H1 (cell line): ENCODE measurements around the gene TSSC4. TPM values are rescaled to one million over a fixed set of nuclear protein-coding genes. Genes with fewer than 3 reads are reported as not detected.

ENCODE experiments used
- CBX5 ChIP-seq: fragments of 300-800, 300-1000 bp; sonication (generic); IDR thresholded peaks from 2 replicates; pipeline ENCODE4 v1.7.1; 2016; ENCODE audit warnings: antibody characterized with exemption, low read length, low read depth
- EZH2 ChIP-seq: fragments of 200-600 bp; sonication (generic); IDR thresholded peaks from 2 replicates; pipeline ENCODE4 v1.7.1; 2012; ENCODE audit warnings: low read depth, mild to moderate bottlenecking, moderate library complexity, low read length, inconsistent platforms; ENCODE audit not compliant: severe bottlenecking
- KDM4A ChIP-seq: IDR thresholded peaks from one replicate; pipeline ENCODE4 v1.7.1; 2012; ENCODE audit warnings: low read depth, mild to moderate bottlenecking, moderate library complexity, low read length, inconsistent platforms; ENCODE audit not compliant: severe bottlenecking
- PHF8 ChIP-seq: fragments of 200-600 bp; sonication (generic); conservative IDR thresholded peaks from 2 replicates; pipeline ENCODE4 v1.7.1; 2012; ENCODE audit warnings: low read depth, mild to moderate bottlenecking, inconsistent platforms, low read length, moderate library complexity
- POLR2AphosphoS5 ChIP-seq: IDR thresholded peaks from 2 replicates; pipeline ENCODE4 v1.6.1; 2011; ENCODE audit warnings: low read depth, low read length
- SIX5 ChIP-seq: IDR thresholded peaks from 2 replicates; pipeline ENCODE4 v1.6.1; 2011; ENCODE audit warnings: mild to moderate bottlenecking, low read depth, low read length
- SUZ12 ChIP-seq: fragments of 200-600 bp; sonication (generic); IDR thresholded peaks from 2 replicates; pipeline ENCODE4 v1.6.1; 2012; ENCODE audit warnings: mild to moderate bottlenecking, inconsistent platforms, low read length, moderate library complexity, mixed read lengths
- TAF1 ChIP-seq: IDR thresholded peaks from 2 replicates; pipeline ENCODE4 v1.6.1; 2011; ENCODE audit warnings: mild to moderate bottlenecking, low read depth, low read length
- TAF7 ChIP-seq: optimal IDR thresholded peaks from 2 replicates; pipeline ENCODE3; 2011; ENCODE audit warnings: low read depth, mild to moderate bottlenecking, inconsistent platforms, low read length, moderate library complexity, borderline replicate concordance
- TBP ChIP-seq: IDR thresholded peaks from 2 replicates; pipeline ENCODE4 v1.6.1; 2011; ENCODE audit warnings: low read depth, low read length, improper control_type of control experiment
- polyA plus RNA-seq, 7 experiments: library from polyadenylated mRNA; depleted of rRNA in 3 of 7; stranded (reverse) in 5 of 7; unstranded in 2 of 7; fragments of >200 nt in 5 of 7; fragments of 200-250 nt in 2 of 7; gene quantifications; 1 replicate in 5 of 7; 2 replicates in 1 of 7; 4 replicates in 1 of 7; pipeline versions ENCODE4 v1.2.1 to v1.2.3, GENCODE V29; 2011 to 2013; ENCODE audit warnings: missing spikeins in 2 of 7, mixed read lengths in 2 of 7
- total RNA-seq: library from RNA; stranded (reverse); fragmentation: NEBNext Ultra II Directional; extraction: Animal tissue kit (Norgen Biotek cat#: 25700); gene quantifications from 2 replicates; pipeline ENCODE4 v1.2.1, GENCODE V29; 2021

TSSC4 gene
- total and polyA plus RNA-seq, 2 of the 8 experiments (the other 6 are each of a cell fraction or from before 2014, with no cell fraction given): 34.0 to 39.3 TPM

DNA sequence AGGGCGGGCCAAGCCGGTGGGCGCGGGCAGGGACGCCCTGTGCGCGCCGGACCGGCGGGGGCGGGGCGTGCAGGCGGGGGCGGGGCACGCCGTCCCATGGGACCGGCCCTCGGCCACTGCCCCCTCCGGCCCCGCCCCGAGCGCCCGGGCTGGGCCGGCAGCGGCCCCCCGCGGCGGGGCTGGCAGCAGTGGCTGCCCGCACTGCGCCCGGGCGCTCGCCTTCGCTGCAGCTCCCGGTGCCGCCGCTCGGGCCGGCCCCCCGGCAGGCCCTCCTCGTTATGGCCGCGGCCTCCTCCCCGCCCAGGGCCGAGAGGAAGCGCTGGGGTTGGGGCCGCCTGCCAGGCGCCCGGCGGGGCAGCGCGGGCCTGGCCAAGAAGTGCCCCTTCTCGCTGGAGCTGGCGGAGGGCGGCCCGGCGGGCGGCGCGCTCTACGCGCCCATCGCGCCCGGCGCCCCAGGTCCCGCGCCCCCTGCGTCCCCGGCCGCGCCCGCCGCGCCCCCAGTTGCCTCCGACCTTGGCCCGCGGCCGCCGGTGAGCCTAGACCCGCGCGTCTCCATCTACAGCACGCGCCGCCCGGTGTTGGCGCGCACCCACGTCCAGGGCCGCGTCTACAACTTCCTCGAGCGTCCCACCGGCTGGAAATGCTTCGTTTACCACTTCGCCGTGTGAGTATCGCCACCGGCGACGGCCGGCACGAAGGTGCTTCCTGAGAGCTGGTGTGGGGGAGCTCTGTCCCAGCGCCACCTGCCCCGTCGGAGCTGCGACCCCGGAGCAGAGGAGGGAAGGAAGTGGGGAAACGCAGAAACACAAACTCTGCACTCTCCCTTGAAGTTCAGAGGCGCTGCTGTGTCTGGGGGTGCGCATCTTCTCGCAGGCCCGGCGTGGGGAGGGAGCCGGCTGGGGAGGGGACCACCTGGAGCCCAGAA is 44.5 kb downstream of the TSSC4 start, which contains the start of gene KCNQ1 (continued):
- TF ChIP-seq TAF7: no peak
- no peak for TF ChIP-seq TAF1
- peak; percentile 57 for TF ChIP-seq EZH2
- TF ChIP-seq CBX5: no peak
- no peak for TF ChIP-seq POLR2AphosphoS5
- TF ChIP-seq SIX5: no peak
- TF ChIP-seq SUZ12: peak; percentile 58; the same call in 1 of the 2 replicates
- peak; percentile 92 for TF ChIP-seq KDM4A
- no peak for TF ChIP-seq TBP
- TF ChIP-seq PHF8: 0 out of 2 replicates have a peak, but pooled peaks have one; percentile 33
